K562 (cell line): ENCODE data around the gene PLK4. TPM values are rescaled to one million over a fixed set of nuclear protein-coding genes. Genes with fewer than 3 reads are reported as not detected.

ENCODE experiments used
- ATAC-seq: fragments of 200-7000 bp; cut with Tn5 transposase; 3 replicates; pipeline ENCODE4 v1.9.1; 2020; ENCODE audit warnings: moderate library complexity
- BruUV-seq: library from RNA; stranded (reverse); fragments of 400-500 nt; replicated peaks from 2 replicates; lab custom pipeline; 2021; lab: Mats Ljungman, UMichigan
- CTCF ChIA-PET: fragments of 300-600 bp; formaldehyde crosslinking; extraction: SDS; loops from one replicate; lab custom pipeline; 2021; ENCODE audit warnings: low intra/inter-chr PET ratio; lab: Yijun Ruan, JAX
- POLR2A ChIA-PET: fragments of 300-600, 350-650 bp; sonication (Branson Sonifier 250); formaldehyde crosslinking; extraction: SDS; loops from one replicate; lab custom pipeline; 2021; ENCODE audit warnings: antibody characterized with exemption, inconsistent platforms; lab: Yijun Ruan, JAX
- DNase-seq, 4 experiments: peaks; one replicate each; pipeline versions ENCODE4 v3.0.0 to v3.0.0-alpha.2; 2011 to 2018; ENCODE audit warnings: low spot score in 3 of 4, mixed read lengths in 3 of 4; ENCODE audit errors: extremely low read depth in 1 of 4
- FAIRE-seq: peaks from 2 replicates; lab custom pipeline; 2011; peaks lifted over from hg19 to GRCh38; lab: Jason Lieb, UNC
- H2AFZ ChIP-seq: 2 replicates; pipeline ENCODE4 v1.6.0; 2011; ENCODE audit warnings: low read depth, low read length, control low read depth, inconsistent platforms
- H3K27ac ChIP-seq: fragments of 200-600 bp; 3 replicates; pipeline ENCODE4 v1.8.0; 2011; ENCODE audit warnings: low read depth, mild to moderate bottlenecking, control low read depth, inconsistent platforms, low read length, moderate library complexity, mixed read lengths; ENCODE audit errors: extremely low read depth
- H3K27me3 ChIP-seq, 2 experiments: fragments of 300-600 bp in 1 of 2; 2 replicates in 1 of 2; 3 replicates in 1 of 2; pipeline versions ENCODE4 v1.6.0 to v1.8.0; 2011; ENCODE audit warnings: inconsistent platforms in 2 of 2, low read length in 2 of 2, mild to moderate bottlenecking in 1 of 2, mixed read lengths in 1 of 2, moderate library complexity in 1 of 2; ENCODE audit not compliant: control insufficient read depth in 2 of 2, insufficient read depth in 2 of 2
- H3K36me3 ChIP-seq: fragments of 300-600 bp; 3 replicates; pipeline ENCODE4 v1.8.0; 2011; ENCODE audit warnings: mild to moderate bottlenecking, low read length, inconsistent platforms; ENCODE audit not compliant: control insufficient read depth, insufficient read depth
- H3K4me1 ChIP-seq, 2 experiments: fragments of 200-600 bp in 1 of 2; replicated peaks in 1 of 2; 2 replicates in 1 of 2; 3 replicates in 1 of 2; pipeline versions ENCODE4 v1.5.1 to v1.8.0; 2011; ENCODE audit warnings: inconsistent platforms in 2 of 2, low read length in 2 of 2, mild to moderate bottlenecking in 1 of 2, mixed read lengths in 1 of 2, moderate library complexity in 1 of 2; ENCODE audit not compliant: control insufficient read depth in 2 of 2, insufficient read depth in 2 of 2
- H3K4me2 ChIP-seq: 2 replicates; pipeline ENCODE4 v1.6.1; 2011; ENCODE audit warnings: low read length, control low read depth, inconsistent platforms, mixed read lengths; ENCODE audit not compliant: insufficient read depth
- H3K4me3 ChIP-seq: fragments of 200-600 bp; sonication (generic), shearing (Covaris generic); 2 replicates; pipeline ENCODE4 v1.5.1; 2016; ENCODE audit warnings: control low read depth, inconsistent platforms
- H3K79me2 ChIP-seq: fragments of 200-600 bp; 3 replicates; pipeline ENCODE4 v1.8.0; 2011; ENCODE audit warnings: low read length, inconsistent platforms; ENCODE audit not compliant: control insufficient read depth, insufficient read depth
- H3K9ac ChIP-seq, 2 experiments: 2 replicates each; pipeline versions ENCODE4 v1.6.0 to v1.6.1; 2011; ENCODE audit warnings: low read depth in 2 of 2, low read length in 2 of 2, control low read depth in 1 of 2, inconsistent platforms in 1 of 2, mild to moderate bottlenecking in 1 of 2, mixed read lengths in 1 of 2; ENCODE audit not compliant: insufficient read depth in 1 of 2
- H3K9me1 ChIP-seq: one replicate; pipeline ENCODE4 v1.6.0; 2011; ENCODE audit warnings: inconsistent platforms, mild to moderate bottlenecking, low read length, moderate library complexity; ENCODE audit not compliant: control insufficient read depth, insufficient read depth
- H3K9me3 ChIP-seq: replicated peaks from 2 replicates; pipeline ENCODE4 v1.5.1; 2011; ENCODE audit warnings: low read depth, low read length, inconsistent platforms; ENCODE audit not compliant: control insufficient read depth, insufficient read depth
- H4K20me1 ChIP-seq: replicated peaks from 2 replicates; pipeline ENCODE4 v1.6.1; 2011; ENCODE audit warnings: low read length, inconsistent platforms, mixed read lengths; ENCODE audit not compliant: control insufficient read depth, insufficient read depth
- NCOA4 ChIP-seq: fragments of 450-650 bp; IDR thresholded peaks from 2 replicates; pipeline ENCODE4 v1.6.1; 2018; ENCODE audit warnings: mild to moderate bottlenecking; ENCODE audit not compliant: partially characterized antibody
- NFE2L1 ChIP-seq: fragments of 450-650 bp; IDR thresholded peaks from 2 replicates; pipeline ENCODE4 v1.6.1; 2016; ENCODE audit warnings: missing genetic modification characterization, low read depth, mild to moderate bottlenecking, missing compliant biosample characterization, moderate library complexity, borderline replicate concordance
- in situ Hi-C: fragments of 300-500 bp; cut with MboI; formaldehyde crosslinking; loops from 4 replicates; pipeline ENCODE4 v1.15.0; 2018; ENCODE audit warnings: inconsistent platforms, mixed read lengths
- intact Hi-C: fragments of 100-400 bp; cut with micrococcal nuclease; formaldehyde crosslinking; loops from 2 replicates; pipeline ENCODE4 v1.14.2; 2022
- polyA plus RNA-seq, 8 experiments: library from polyadenylated mRNA; depleted of rRNA in 4 of 8; stranded (reverse) in 5 of 8; unstranded in 3 of 8; fragments of >200 nt; fragmentation: Nextera tagmentation in 2 of 8; fragmentation: Illumina TruSeq in 1 of 8; extraction: Ambion mirVana in 2 of 8; extraction: Trizol in 1 of 8; gene quantifications; 2 replicates each; pipeline versions ENCODE4 v1.2.1 to v1.2.3, GENCODE V29; 2011 to 2014; ENCODE audit warnings: inconsistent platforms in 1 of 8, missing spikeins in 1 of 8
- total RNA-seq, 7 experiments: library from RNA; depleted of rRNA in 6 of 7; stranded (reverse); fragments of >200 nt in 6 of 7; fragmentation: Illumina TruSeq in 2 of 7; extraction: Trizol in 2 of 7; gene quantifications; 2 replicates each; pipeline versions ENCODE4 v1.2.1 to v1.2.3, GENCODE V29; 2011 to 2021; ENCODE audit warnings: low replicate concordance in 1 of 7
- TF ChIP-seq, protein P1 (sequence below): fragments of 450-650 bp; IDR thresholded peaks from 2 replicates; pipeline ENCODE4 v1.6.1; 2016; ENCODE audit warnings: mild to moderate bottlenecking, moderate library complexity

The PLK4 gene
- total and polyA plus RNA-seq, 9 of the 15 experiments (the other 6 are each of a cell fraction or from before 2014, with no cell fraction given), result 16.2 to 95.3 (median 54.3) TPM

DNA sequence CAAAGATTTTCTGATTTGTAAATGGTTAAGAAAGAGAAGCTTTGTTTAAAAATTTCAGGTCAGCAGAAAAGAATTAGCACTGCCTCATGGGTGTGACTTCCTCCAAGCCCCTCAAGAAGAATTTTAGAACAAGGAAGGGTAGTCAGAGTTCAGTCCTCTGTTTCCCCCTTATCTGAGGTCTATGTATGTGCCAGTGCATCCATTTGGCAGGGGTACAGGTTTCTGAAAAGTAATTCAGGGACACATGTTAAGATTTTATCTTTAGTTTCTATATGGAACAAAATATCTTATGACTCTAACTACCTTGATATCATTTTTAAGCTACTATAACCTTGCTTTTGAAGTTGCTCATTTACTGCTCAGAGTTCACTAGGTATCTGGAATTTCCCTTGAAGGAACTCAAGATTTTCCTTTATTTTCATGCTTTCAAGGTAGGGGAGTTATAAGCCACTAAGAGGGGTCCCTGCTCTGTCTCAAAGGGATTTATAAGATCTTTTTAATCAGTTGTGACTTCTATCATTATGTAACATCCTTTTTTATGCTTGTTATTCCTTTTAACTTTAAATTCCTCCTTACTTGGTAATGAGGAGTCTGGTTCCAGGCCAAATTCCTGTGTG lies 24.4 kb upstream of the PLK4 start:
- Histone ChIP-seq H3K27ac (no peak overlapping the region), H2AFZ (no peak overlapping the region), H3K79me2 (no peaks in the 10 kb centered on the region; the same call in 2 of the 3 replicates), H3K9ac (no peak overlapping the region)
- CTCF ChIA-PET, result no interaction called here
- BruUV-seq, result no TSS peak
- no peak for ATAC-seq
- TF ChIP-seq NFE2L1 (no peak), NCOA4 (no peak)
- TF ChIP-seq, protein P1, sequence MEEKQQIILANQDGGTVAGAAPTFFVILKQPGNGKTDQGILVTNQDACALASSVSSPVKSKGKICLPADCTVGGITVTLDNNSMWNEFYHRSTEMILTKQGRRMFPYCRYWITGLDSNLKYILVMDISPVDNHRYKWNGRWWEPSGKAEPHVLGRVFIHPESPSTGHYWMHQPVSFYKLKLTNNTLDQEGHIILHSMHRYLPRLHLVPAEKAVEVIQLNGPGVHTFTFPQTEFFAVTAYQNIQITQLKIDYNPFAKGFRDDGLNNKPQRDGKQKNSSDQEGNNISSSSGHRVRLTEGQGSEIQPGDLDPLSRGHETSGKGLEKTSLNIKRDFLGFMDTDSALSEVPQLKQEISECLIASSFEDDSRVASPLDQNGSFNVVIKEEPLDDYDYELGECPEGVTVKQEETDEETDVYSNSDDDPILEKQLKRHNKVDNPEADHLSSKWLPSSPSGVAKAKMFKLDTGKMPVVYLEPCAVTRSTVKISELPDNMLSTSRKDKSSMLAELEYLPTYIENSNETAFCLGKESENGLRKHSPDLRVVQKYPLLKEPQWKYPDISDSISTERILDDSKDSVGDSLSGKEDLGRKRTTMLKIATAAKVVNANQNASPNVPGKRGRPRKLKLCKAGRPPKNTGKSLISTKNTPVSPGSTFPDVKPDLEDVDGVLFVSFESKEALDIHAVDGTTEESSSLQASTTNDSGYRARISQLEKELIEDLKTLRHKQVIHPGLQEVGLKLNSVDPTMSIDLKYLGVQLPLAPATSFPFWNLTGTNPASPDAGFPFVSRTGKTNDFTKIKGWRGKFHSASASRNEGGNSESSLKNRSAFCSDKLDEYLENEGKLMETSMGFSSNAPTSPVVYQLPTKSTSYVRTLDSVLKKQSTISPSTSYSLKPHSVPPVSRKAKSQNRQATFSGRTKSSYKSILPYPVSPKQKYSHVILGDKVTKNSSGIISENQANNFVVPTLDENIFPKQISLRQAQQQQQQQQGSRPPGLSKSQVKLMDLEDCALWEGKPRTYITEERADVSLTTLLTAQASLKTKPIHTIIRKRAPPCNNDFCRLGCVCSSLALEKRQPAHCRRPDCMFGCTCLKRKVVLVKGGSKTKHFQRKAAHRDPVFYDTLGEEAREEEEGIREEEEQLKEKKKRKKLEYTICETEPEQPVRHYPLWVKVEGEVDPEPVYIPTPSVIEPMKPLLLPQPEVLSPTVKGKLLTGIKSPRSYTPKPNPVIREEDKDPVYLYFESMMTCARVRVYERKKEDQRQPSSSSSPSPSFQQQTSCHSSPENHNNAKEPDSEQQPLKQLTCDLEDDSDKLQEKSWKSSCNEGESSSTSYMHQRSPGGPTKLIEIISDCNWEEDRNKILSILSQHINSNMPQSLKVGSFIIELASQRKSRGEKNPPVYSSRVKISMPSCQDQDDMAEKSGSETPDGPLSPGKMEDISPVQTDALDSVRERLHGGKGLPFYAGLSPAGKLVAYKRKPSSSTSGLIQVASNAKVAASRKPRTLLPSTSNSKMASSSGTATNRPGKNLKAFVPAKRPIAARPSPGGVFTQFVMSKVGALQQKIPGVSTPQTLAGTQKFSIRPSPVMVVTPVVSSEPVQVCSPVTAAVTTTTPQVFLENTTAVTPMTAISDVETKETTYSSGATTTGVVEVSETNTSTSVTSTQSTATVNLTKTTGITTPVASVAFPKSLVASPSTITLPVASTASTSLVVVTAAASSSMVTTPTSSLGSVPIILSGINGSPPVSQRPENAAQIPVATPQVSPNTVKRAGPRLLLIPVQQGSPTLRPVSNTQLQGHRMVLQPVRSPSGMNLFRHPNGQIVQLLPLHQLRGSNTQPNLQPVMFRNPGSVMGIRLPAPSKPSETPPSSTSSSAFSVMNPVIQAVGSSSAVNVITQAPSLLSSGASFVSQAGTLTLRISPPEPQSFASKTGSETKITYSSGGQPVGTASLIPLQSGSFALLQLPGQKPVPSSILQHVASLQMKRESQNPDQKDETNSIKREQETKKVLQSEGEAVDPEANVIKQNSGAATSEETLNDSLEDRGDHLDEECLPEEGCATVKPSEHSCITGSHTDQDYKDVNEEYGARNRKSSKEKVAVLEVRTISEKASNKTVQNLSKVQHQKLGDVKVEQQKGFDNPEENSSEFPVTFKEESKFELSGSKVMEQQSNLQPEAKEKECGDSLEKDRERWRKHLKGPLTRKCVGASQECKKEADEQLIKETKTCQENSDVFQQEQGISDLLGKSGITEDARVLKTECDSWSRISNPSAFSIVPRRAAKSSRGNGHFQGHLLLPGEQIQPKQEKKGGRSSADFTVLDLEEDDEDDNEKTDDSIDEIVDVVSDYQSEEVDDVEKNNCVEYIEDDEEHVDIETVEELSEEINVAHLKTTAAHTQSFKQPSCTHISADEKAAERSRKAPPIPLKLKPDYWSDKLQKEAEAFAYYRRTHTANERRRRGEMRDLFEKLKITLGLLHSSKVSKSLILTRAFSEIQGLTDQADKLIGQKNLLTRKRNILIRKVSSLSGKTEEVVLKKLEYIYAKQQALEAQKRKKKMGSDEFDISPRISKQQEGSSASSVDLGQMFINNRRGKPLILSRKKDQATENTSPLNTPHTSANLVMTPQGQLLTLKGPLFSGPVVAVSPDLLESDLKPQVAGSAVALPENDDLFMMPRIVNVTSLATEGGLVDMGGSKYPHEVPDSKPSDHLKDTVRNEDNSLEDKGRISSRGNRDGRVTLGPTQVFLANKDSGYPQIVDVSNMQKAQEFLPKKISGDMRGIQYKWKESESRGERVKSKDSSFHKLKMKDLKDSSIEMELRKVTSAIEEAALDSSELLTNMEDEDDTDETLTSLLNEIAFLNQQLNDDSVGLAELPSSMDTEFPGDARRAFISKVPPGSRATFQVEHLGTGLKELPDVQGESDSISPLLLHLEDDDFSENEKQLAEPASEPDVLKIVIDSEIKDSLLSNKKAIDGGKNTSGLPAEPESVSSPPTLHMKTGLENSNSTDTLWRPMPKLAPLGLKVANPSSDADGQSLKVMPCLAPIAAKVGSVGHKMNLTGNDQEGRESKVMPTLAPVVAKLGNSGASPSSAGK, result no peak
- TF ChIP-seq, all 486 proteins: peak for 0
- no peaks in the 10 kb centered on the region for H4K20me1 ChIP-seq
- no peaks in the 10 kb centered on the region for H3K36me3 ChIP-seq
- no peaks in the 10 kb centered on the region for H3K27me3 ChIP-seq
- intact Hi-C loops (no loop called here), in situ Hi-C loops (no loop called here)
- H3K9me1 ChIP-seq, result no peaks in the 10 kb centered on the region
- no peak overlapping the region for H3K4me3 ChIP-seq
- POLR2A ChIA-PET, result no interaction called here
- H3K4me1 ChIP-seq, result no peaks in the 10 kb centered on the region; a peak in 1 of 5 replicates
- no peak overlapping the region for H3K4me2 ChIP-seq
- no peak for FAIRE-seq
- DNase-seq, result no peak
- H3K9me3 ChIP-seq, result peaks cover 2% of the 10 kb centered on the region
